Measurements from ENCODE around the gene C19orf25. TPM values are rescaled to one million over a fixed set of nuclear protein-coding genes. Genes with fewer than 3 reads are reported as not detected.

C19orf25 gene
- polyA plus RNA-seq, 1 experiment: 14.5 TPM

DNA sequence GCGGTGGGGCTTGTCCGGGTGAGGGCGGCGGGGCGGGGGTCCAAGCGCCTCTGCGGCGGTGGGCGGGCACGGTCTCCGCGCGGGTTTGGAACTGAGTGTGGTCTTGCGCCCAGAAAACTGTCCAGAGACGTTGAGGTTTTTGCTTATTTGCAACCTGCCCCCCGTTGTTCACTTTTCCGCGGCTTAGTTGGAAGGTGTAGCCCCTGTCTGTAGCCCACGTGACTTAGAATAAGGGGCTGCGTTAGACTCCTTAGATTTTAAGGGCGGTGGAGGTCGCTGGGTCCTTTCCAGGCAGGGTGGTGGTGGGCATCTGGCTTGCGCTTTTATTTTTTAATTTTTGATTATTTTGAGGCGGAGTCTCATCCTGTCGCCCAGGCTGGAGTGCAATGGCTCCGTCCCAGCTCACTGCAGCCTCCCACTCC is 40.1 kb downstream of the C19orf25 start:
- Histone ChIP-seq H3K4me3 (ENCODE audit: low read depth, low read length) (peak overlapping the region; percentile 61), H3K27ac (ENCODE audit: low read depth, low read length) (no peak overlapping the region), H3K9me3 (ENCODE audit: control insufficient read depth, insufficient read depth, low read length) (peaks cover 6% of the 10 kb centered on the region; the same call in 1 of the 2 replicates), H3K27me3 (ENCODE audit: control insufficient read depth, insufficient read depth, low read length) (no peaks in the 10 kb centered on the region)
- DNase-seq (ENCODE audit: low read depth, low spot score): no peak
- TF ChIP-seq, protein P1, sequence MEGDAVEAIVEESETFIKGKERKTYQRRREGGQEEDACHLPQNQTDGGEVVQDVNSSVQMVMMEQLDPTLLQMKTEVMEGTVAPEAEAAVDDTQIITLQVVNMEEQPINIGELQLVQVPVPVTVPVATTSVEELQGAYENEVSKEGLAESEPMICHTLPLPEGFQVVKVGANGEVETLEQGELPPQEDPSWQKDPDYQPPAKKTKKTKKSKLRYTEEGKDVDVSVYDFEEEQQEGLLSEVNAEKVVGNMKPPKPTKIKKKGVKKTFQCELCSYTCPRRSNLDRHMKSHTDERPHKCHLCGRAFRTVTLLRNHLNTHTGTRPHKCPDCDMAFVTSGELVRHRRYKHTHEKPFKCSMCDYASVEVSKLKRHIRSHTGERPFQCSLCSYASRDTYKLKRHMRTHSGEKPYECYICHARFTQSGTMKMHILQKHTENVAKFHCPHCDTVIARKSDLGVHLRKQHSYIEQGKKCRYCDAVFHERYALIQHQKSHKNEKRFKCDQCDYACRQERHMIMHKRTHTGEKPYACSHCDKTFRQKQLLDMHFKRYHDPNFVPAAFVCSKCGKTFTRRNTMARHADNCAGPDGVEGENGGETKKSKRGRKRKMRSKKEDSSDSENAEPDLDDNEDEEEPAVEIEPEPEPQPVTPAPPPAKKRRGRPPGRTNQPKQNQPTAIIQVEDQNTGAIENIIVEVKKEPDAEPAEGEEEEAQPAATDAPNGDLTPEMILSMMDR (IDR thresholded peaks at IDR 0.05; ENCODE audit: low read depth, low read length): no peak
- ChIA-PET CTCF (no interaction called here), POLR2A (interaction anchor here (0.7 kb wide), 1 partner anchor 195 kb away, joined by 3 read pairs; no protein-coding TSS in a partner anchor)

DNA sequence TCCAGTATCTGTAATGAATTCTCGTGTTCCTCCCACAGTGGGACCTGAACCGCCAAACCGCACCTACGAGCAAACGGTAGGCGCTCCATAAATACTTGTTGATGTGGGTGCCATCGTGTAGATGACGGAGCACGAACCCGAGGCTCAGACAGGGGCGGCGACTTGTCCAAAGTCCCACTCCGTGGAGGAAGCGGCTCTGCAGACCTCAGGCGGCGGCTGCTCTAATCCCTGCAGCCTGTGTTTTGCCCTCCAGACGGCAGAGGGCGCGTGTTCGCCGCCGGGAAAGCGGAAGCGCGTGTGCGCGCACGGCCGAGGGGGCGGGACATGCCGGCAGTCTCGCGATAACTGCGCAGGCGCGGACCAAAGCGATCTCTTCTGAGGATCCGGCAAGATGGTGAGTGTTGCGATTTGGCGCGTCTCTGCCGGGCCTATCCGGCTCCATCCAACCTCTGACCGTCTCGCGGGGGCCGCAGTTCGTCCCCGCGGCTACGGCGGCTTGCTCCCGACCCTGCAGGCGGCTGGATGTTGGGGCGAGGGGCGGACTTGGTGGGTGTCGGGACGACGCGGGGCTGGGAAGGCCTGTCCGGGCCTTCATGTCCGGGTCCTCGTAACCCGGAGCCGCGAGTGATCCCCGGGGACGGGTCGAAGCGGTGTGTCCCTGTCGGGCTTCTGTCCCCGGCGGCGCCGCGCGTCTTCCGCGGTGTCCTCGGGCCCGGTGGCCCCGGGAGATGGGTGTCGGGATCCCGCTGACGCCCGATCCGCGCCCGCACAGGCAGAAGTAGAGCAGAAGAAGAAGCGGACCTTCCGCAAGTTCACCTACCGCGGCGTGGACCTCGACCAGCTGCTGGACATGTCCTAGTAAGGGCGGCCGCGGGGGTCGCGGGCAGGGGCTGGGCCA is 40.7 kb downstream of the C19orf25 start, which contains the start of gene RPS15:
RPS15 (plus strand) TSS at position 362 of the 898 bp plus-strand sequence; CDS start at position 392, 30 bp downstream.
- peak within 1 kb of the TSS; percentile 94 for H3K27ac ChIP-seq (ENCODE audit: low read depth, low read length)
- peaks cover 6% of the 10 kb centered on the region; the same call in 1 of the 2 replicates for H3K9me3 ChIP-seq (ENCODE audit: control insufficient read depth, insufficient read depth, low read length)
- peak; percentile 92 for DNase-seq (ENCODE audit: low read depth, low spot score)
- H3K27me3 ChIP-seq (ENCODE audit: control insufficient read depth, insufficient read depth, low read length): no peaks in the 10 kb centered on the region
- CTCF ChIA-PET: interaction anchor here (0.6 kb wide), 1 partner anchor 717 kb away, joined by 4 read pairs; no protein-coding TSS in a partner anchor
- peak within 1 kb of the TSS; percentile 61 for H3K4me3 ChIP-seq (ENCODE audit: low read depth, low read length)
- POLR2A ChIA-PET: interaction anchor here (0.7 kb wide), 1 partner anchor 194 kb away, joined by 3 read pairs; no protein-coding TSS in a partner anchor
- TF ChIP-seq, protein P1 (IDR thresholded peaks at IDR 0.05; ENCODE audit: low read depth, low read length): peak; percentile 90

DNA sequence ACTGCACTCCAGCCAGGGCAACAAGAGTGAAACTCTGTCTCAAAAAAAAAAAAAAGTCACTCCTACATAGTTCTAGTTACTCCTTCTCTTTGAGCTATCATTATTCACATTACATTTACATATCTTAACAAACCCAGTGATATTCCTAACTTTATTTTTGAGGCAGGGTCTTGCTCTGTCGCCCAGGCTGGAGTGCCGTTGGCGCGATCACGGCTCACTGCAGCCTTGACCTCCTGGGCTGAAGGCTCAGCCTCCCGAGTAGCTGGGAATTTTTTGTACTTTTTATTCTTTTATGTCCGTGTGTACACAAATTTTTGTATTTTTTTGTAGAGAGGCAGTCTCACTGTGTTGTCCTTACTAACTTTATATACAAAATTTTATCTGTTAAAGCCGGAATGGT is 41.4 kb downstream of the C19orf25 start:
- POLR2A ChIA-PET: interaction anchor here (0.7 kb wide), 1 partner anchor 647 kb away, joined by 5 read pairs; no protein-coding TSS in a partner anchor

DNA sequence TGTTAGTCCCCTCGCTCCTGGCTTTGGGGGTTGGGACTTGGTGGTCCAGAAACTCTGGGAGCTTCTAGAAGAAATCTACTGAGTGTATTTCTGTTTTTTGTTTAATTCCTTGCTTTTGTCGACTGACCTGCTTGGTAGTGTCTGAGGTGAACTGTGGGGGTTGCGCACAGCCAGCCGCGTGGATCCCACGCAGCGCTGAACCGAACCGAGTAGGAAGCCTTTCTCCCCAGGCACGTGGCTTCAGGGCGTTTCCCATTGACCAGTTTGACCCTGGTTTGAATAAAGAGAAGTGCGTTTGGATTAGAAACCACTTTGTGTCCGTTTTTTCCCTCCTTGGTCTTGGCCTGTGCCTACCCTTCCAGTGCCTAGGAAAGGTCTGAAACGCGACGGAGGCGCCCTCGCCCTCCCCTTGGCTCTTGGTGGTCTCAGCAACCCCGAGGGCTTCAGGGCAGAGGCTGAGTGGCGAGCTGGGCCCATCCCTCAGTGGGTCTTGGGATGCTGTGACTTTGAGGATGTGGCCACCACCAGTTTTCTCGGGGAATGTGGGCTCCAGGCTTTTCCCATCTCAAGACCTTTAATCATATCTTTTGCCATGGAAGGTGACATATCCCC is 43.5 kb downstream of the C19orf25 start:
- TF ChIP-seq, protein P1 (IDR thresholded peaks at IDR 0.05; ENCODE audit: low read depth, low read length): no peak
- H3K9me3 ChIP-seq (ENCODE audit: control insufficient read depth, insufficient read depth, low read length): peaks cover 6% of the 10 kb centered on the region; the same call in 1 of the 2 replicates
- H3K4me3 ChIP-seq (ENCODE audit: low read depth, low read length): no peak overlapping the region
- no peak overlapping the region for H3K27ac ChIP-seq (ENCODE audit: low read depth, low read length)
- DNase-seq (ENCODE audit: low read depth, low spot score): no peak
- ChIA-PET CTCF (no interaction called here), POLR2A (no interaction called here)
- H3K27me3 ChIP-seq (ENCODE audit: control insufficient read depth, insufficient read depth, low read length): no peaks in the 10 kb centered on the region

More for the DNA sequence above, 41.4 kb downstream of the C19orf25 start:
- H3K27ac ChIP-seq (ENCODE audit: low read depth, low read length): no peak overlapping the region
- peaks cover 6% of the 10 kb centered on the region; the same call in 1 of the 2 replicates for H3K9me3 ChIP-seq (ENCODE audit: control insufficient read depth, insufficient read depth, low read length)
- CTCF ChIA-PET: interaction anchor here (0.6 to 1.4 kb wide), 3 partner anchors 23 to 718 kb away, joined by 3 to 4 read pairs (median 4); no protein-coding TSS in a partner anchor
- no peak for DNase-seq (ENCODE audit: low read depth, low spot score)
- no peaks in the 10 kb centered on the region for H3K27me3 ChIP-seq (ENCODE audit: control insufficient read depth, insufficient read depth, low read length)
- TF ChIP-seq, protein P1 (IDR thresholded peaks at IDR 0.05; ENCODE audit: low read depth, low read length): no peak
- H3K4me3 ChIP-seq (ENCODE audit: low read depth, low read length): no peak overlapping the region

Measured in AG04450 (cell line).